ENCODE measurements around the gene ARHGAP5. TPM values are rescaled to one million over a fixed set of nuclear protein-coding genes. Genes with fewer than 3 reads are reported as not detected.
"Not testable (repeated sequence)": the region's sequence is repeated elsewhere in the genome, so short reads cannot be mapped to it uniquely, and the experiment has no call there.

The ARHGAP5 gene
- total RNA-seq, 1 donor from 2014 or later: 97.9 TPM

DNA sequence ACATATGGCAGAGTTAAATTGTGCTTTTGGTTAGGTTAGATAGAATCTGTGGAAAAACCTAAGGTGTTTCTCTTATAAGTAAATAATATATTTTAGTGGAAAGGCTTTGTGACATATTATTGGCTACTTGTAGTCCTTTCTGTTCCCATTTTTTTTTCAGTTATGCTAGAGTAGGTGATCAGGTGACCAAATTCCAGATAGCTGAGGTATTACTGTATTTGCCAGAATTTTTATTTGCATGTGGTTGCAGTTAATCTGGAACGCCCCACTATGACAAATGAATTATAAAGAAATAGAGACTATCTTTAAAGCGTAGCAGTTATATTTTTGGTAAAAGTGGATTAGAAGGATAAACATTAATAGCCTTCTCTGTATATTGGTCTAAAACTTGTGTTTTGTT lies 52.0 kb downstream of the ARHGAP5 start:
- H3K27me3 ChIP-seq (ENCODE audit: low read depth): no peaks in the 10 kb centered on the region
- no peak overlapping the region for H3K27ac ChIP-seq
- H3K9me3 ChIP-seq: no peaks in the 10 kb centered on the region
- H3K36me3 ChIP-seq: no peaks in the 10 kb centered on the region
- intact Hi-C loops (cut with DNase I): no loop called here
- H3K4me1 ChIP-seq: no peaks in the 10 kb centered on the region
- TF ChIP-seq, protein P1, sequence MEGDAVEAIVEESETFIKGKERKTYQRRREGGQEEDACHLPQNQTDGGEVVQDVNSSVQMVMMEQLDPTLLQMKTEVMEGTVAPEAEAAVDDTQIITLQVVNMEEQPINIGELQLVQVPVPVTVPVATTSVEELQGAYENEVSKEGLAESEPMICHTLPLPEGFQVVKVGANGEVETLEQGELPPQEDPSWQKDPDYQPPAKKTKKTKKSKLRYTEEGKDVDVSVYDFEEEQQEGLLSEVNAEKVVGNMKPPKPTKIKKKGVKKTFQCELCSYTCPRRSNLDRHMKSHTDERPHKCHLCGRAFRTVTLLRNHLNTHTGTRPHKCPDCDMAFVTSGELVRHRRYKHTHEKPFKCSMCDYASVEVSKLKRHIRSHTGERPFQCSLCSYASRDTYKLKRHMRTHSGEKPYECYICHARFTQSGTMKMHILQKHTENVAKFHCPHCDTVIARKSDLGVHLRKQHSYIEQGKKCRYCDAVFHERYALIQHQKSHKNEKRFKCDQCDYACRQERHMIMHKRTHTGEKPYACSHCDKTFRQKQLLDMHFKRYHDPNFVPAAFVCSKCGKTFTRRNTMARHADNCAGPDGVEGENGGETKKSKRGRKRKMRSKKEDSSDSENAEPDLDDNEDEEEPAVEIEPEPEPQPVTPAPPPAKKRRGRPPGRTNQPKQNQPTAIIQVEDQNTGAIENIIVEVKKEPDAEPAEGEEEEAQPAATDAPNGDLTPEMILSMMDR (IDR thresholded peaks at IDR 0.05): no peak
- H3K4me3 ChIP-seq: no peak overlapping the region
- ATAC-seq (peak in 1 of 2 donors; percentile 66), DNase-seq (no peak)

DNA sequence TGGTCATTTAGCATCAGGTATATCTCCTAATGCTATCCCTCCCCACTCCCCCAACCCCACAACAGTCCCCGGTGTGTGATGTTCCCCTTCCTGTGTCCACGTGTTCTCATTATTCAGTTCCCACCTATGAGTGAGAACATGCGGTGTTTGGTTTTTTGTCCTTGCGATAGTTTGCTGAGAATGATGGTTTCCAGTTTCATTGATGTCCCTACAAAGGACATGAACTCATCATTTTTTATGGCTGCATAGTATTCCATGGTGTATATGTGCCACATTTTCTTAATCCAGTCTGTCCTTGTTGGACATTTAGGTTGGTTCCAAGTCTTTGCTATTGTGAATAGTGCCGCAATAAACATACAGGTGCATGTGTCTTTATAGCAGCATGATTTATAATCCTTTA lies 54.6 kb downstream of the ARHGAP5 start:
- H3K4me3 ChIP-seq; ATAC-seq; H3K4me1 ChIP-seq; H3K36me3 ChIP-seq; intact Hi-C loops (cut with DNase I); H3K27me3 ChIP-seq (ENCODE audit: low read depth); DNase-seq; H3K27ac ChIP-seq; H3K9me3 ChIP-seq: not testable (repeated sequence)

DNA sequence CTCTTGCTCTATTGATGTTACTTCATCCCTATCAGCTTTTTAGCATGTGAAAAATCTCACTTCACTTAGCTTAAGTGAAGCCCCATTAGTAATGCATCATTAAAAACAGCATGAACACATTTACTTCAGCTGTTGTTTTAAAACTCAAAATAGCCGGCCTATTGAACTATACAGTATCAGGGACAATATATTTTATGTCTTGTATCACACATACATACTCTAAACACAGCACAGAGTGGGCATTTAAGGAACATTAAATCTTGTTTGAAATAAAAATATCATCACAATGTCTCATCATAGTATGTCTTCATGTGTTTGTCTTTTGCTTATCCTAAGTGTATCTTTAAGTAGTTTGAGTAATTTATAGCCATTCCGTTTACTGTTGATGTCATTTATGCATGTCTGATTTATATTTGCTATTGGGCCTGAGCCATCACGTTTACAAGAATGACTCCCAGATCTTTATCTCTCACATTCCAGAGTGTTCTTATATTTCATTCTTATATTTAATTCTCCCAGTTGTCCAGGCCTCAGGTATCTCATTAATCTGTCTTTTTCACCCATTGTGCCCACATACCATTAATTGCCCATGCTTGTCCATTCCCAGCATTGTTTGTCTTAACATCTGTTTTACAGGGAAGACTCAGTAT lies 57.5 kb downstream of the ARHGAP5 start:
- TF ChIP-seq, protein P1 (IDR thresholded peaks at IDR 0.05): no peak
- H3K36me3 ChIP-seq: no peaks in the 10 kb centered on the region
- no peak overlapping the region for H3K4me3 ChIP-seq
- no peaks in the 10 kb centered on the region for H3K27me3 ChIP-seq (ENCODE audit: low read depth)
- intact Hi-C loops (cut with DNase I): no loop called here
- peaks cover 18% of the 10 kb centered on the region for H3K9me3 ChIP-seq
- no peak for ATAC-seq
- H3K27ac ChIP-seq: no peak overlapping the region
- no peak for DNase-seq
- no peaks in the 10 kb centered on the region for H3K4me1 ChIP-seq

DNA sequence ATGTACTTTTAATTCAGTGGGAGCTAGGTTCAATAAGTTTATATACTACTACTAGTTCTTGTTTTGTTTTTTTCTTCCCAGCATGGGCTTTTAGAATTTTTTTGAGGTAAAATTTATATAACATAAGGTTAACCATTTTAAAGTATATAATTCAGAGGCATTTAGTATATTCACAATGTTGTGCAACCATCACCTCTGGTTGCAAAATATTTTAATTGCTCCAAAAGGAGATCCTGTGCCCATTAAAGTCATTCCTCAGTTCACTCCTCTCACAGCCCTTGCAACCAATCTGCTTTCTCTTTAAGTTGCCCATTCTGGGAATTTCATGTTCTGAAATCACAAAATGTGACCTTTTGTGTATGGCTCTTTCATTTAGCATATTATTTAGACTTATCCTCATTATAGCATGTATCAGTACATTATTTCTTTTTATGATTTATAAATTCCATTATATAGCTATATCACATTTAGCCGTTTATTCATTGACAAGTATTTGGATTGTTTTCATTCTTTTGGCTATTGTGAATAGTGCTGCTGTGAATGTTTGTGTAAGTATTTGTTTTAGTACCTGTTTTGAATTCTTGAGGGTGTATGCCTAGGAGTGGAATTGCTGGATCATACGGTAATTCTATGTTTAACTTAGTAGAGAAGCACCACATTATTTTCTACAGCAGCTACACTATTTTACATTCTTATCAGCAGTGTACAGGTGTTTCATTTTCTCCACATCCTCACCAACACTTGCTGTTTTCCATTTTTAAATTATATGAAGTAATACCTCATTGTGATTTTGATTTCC lies 59.1 kb downstream of the ARHGAP5 start:
- DNase-seq: no peak
- ATAC-seq: peak in 1 of 2 donors; percentile 65
- Histone ChIP-seq H3K27ac (no peak overlapping the region), H3K27me3 (ENCODE audit: low read depth) (no peaks in the 10 kb centered on the region), H3K4me3 (no peak overlapping the region), H3K36me3 (no peaks in the 10 kb centered on the region), H3K9me3 (peaks cover 18% of the 10 kb centered on the region), H3K4me1 (no peaks in the 10 kb centered on the region)
- TF ChIP-seq, protein P1 (IDR thresholded peaks at IDR 0.05): no peak
- intact Hi-C loops (cut with DNase I): no loop called here

DNA sequence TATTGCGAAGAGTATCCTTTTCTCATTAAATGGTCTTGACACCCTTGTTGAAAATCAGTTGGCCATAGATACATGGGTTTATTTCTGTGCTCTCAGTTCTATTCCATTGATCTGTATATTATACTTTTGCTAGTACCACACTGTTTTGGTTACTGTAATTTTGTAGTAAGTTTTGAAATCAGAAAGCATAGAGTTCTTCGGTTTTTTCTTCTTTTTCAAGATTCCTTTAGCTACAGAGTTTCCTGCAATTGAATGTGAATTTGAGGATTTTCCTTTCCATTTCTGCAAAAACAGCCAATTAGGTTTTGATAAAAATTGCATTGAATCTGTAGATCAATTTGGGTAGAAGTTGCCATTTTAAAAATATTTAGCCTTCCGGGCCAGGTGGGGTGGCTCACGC lies 60.2 kb downstream of the ARHGAP5 start:
- Histone ChIP-seq H3K4me1 (no peaks in the 10 kb centered on the region), H3K27me3 (ENCODE audit: low read depth) (no peaks in the 10 kb centered on the region), H3K4me3 (no peak overlapping the region), H3K27ac (no peak overlapping the region), H3K36me3 (no peaks in the 10 kb centered on the region), H3K9me3 (peaks cover 18% of the 10 kb centered on the region)
- TF ChIP-seq, protein P1 (IDR thresholded peaks at IDR 0.05): no peak
- DNase-seq: no peak
- ATAC-seq: no peak
- intact Hi-C loops (cut with DNase I): no loop called here

DNA sequence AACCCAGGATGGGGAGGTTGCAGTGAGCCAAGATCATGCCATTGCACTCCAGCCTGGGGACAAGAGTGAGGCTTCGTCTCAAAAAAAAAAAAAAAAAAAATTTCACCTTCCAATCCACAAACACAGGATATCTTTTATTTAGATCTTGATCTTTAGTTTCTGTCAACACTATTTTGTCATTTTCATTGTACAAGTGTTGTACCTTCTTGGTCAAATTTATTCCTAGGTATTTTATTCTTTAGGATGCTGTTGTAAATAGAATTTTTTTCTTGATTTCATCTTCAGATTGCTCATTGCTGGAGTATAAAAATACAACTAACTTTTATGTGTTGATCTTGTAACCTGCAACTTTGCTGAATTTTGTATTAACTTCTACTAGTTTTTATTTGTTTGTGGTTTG lies 60.8 kb downstream of the ARHGAP5 start:
- Histone ChIP-seq H3K4me1 (no peaks in the 10 kb centered on the region), H3K27me3 (ENCODE audit: low read depth) (no peaks in the 10 kb centered on the region), H3K27ac (no peak overlapping the region), H3K36me3 (no peaks in the 10 kb centered on the region), H3K4me3 (no peak overlapping the region), H3K9me3 (peaks cover 18% of the 10 kb centered on the region)
- TF ChIP-seq, protein P1 (IDR thresholded peaks at IDR 0.05): no peak
- intact Hi-C loops (cut with DNase I): no loop called here
- DNase-seq: no peak
- no peak for ATAC-seq

Data from lower lobe of right lung (tissue), 2 donors.